Inflammatory macrophage (primary cell): Measurements from ENCODE around the gene SH3TC1.

Experiments used
- DNase-seq, 2 donors: peaks; one replicate each; pipeline ENCODE4 v3.0.0-alpha.2; 2020 to 2022

SH3TC1 gene

GRCh38 chr4:8200302-8200975 lies 1.3 kb downstream of the SH3TC1 start:
- peak; percentile 79 to 86 for DNase-seq

GRCh38 chr4:8201321-8201781 lies 2.3 kb downstream of the SH3TC1 start:
- peak; percentile 25 to 62 for DNase-seq

- peak; percentile 39 to 55 for DNase-seq
Measured at GRCh38 chr4:8202108-8203051, 3.3 kb downstream of the SH3TC1 start.

- peak in 1 of 2 donors; percentile 27 for DNase-seq
Measured at GRCh38 chr4:8203052-8203401, 3.9 kb downstream of the SH3TC1 start.

GRCh38 chr4:8203817-8204216 lies 4.7 kb downstream of the SH3TC1 start:
- DNase-seq, result no peak

- no peak for DNase-seq
Measured at GRCh38 chr4:8204576-8205227, 5.6 kb downstream of the SH3TC1 start.

GRCh38 chr4:8205241-8205707 lies 6.2 kb downstream of the SH3TC1 start:
- DNase-seq, result peak; percentile 57 to 70

- peak in 1 of 2 donors; percentile 19 for DNase-seq
Measured at GRCh38 chr4:8205749-8206611, 6.9 kb downstream of the SH3TC1 start.

- DNase-seq, result peak; percentile 86 to 89
Measured at GRCh38 chr4:8207314-8207713, 8.2 kb downstream of the SH3TC1 start.

GRCh38 chr4:8208565-8208964 lies 9.5 kb downstream of the SH3TC1 start:
- DNase-seq, result no peak

GRCh38 chr4:8209181-8209874 lies 10.2 kb downstream of the SH3TC1 start:
- peak; percentile 26 to 32 for DNase-seq

GRCh38 chr4:8210010-8210409 lies 10.9 kb downstream of the SH3TC1 start:
- DNase-seq, result no peak

- no peak for DNase-seq
Measured at GRCh38 chr4:8210616-8211015, 11.5 kb downstream of the SH3TC1 start.

- DNase-seq, result no peak
Measured at GRCh38 chr4:8211251-8211650, 12.2 kb downstream of the SH3TC1 start.

- DNase-seq, result no peak
Measured at GRCh38 chr4:8211737-8212581, 12.9 kb downstream of the SH3TC1 start.

GRCh38 chr4:8212622-8213021 lies 13.5 kb downstream of the SH3TC1 start:
- no peak for DNase-seq

- DNase-seq, result no peak
Measured at GRCh38 chr4:8213121-8213520, 14.0 kb downstream of the SH3TC1 start.

- DNase-seq, result no peak
Measured at GRCh38 chr4:8214136-8214535, 15.0 kb downstream of the SH3TC1 start.

GRCh38 chr4:8215001-8215427 lies 15.9 kb downstream of the SH3TC1 start:
- no peak for DNase-seq
